ENCODE data around the gene TCEA3.

DNA sequence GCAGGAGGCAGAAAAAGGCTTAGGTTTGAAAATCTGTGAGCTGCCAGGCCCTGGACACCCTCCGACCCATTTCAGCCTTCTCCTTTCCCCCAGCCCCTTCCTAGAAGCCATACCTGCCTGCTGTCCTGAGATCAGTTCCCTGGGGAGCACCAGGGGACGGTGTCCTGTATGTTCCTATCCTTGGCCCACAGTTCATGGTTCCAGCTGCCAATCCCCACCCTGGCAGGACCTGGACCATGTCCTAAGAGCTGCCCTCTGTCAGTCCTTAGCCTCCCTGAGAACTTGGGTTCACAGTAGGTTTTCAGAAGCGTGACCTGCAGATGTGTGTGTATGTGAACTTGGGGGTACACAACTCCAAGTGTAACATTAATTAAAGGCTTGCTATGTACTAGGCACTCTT, 3.8 kb downstream of the TCEA3 start:
- TF ChIP-seq POLR2AphosphoS5 (IDR thresholded peaks at IDR 0.05; ENCODE audit: low read depth, low read length) (no peak), POLR2A (IDR thresholded peaks at IDR 0.05; ENCODE audit: low read depth, low read length) (no peak), TAF1 (IDR thresholded peaks at IDR 0.05; ENCODE audit: borderline replicate concordance, low read depth, low read length) (no peak)
